A549 (cell line): Measurements from ENCODE around the gene BCL2L2. TPM values are rescaled to one million over a fixed set of nuclear protein-coding genes. Genes with fewer than 3 reads are reported as not detected.
A peak's percentile ranks its signal among the peaks of the same experiment; 100 is the strongest.

Source experiments
- ATAC-seq, 2 experiments: fragments of 200-7000 bp in 1 of 2; fragments of >200 bp in 1 of 2; cut with Nextera tagmentation in 1 of 2; cut with Tn5 transposase in 1 of 2; 3 replicates each; pipeline versions ENCODE4 v1.8.0 to v1.9.1; 2018 to 2020; ENCODE audit warnings: mild to moderate bottlenecking in 1 of 2, moderate library complexity in 1 of 2
- CTCF ChIA-PET: fragments of 300-600 bp; sonication (Branson Sonifier 250); formaldehyde crosslinking; extraction: SDS; loops from one replicate; lab custom pipeline; 2021; ENCODE audit warnings: antibody characterized with exemption, inconsistent platforms; lab: Yijun Ruan, JAX
- POLR2A ChIA-PET: fragments of 350-600 bp; formaldehyde crosslinking; extraction: SDS; loops from one replicate; lab custom pipeline; 2021; ENCODE audit warnings: antibody characterized with exemption, inconsistent platforms; lab: Yijun Ruan, JAX
- DNase-seq, 2 experiments: peaks; one replicate each; pipeline versions ENCODE4 v3.0.0 to v3.0.0-alpha.2; 2011 to 2016; ENCODE audit warnings: low read depth in 1 of 2, low spot score in 1 of 2
- FAIRE-seq: peaks from 2 replicates; lab custom pipeline; 2011; peaks lifted over from hg19 to GRCh38; lab: Jason Lieb, UNC
- H3K27ac ChIP-seq, 2 experiments: fragments of >200 bp; sonication (Bioruptor Twin); formaldehyde crosslinking; 3 replicates each; pipeline ENCODE4 v1.5.1; 2016 to 2017
- H3K4me1 ChIP-seq: fragments of >200 bp; sonication (Bioruptor Twin); formaldehyde crosslinking; 3 replicates; pipeline ENCODE4 v1.6.1; 2016
- H3K4me2 ChIP-seq: fragments of >200 bp; sonication (Bioruptor Twin); formaldehyde crosslinking; 3 replicates; pipeline ENCODE4 v1.6.1; 2016
- H3K4me3 ChIP-seq: fragments of >200 bp; sonication (Bioruptor Twin); formaldehyde crosslinking; 3 replicates; pipeline ENCODE4 v1.5.1; 2016
- H3K9me3 ChIP-seq: fragments of >200 bp; sonication (Bioruptor Twin); formaldehyde crosslinking; 3 replicates; pipeline ENCODE4 v1.6.1; 2016
- CHD4 ChIP-seq: fragments of 200-600 bp; sonication (generic); IDR thresholded peaks from 2 replicates; pipeline ENCODE4 v1.6.1; 2016; ENCODE audit warnings: antibody characterized with exemption, mild to moderate bottlenecking, borderline replicate concordance
- EHF ChIP-seq: fragments of 250-450 bp; sonication (Bioruptor Pico); IDR thresholded peaks from 2 replicates; pipeline ENCODE4 v1.5.0; 2020; ENCODE audit warnings: mild to moderate bottlenecking
- EHMT2 ChIP-seq: fragments of 200-600 bp; sonication (generic); IDR thresholded peaks from 2 replicates; pipeline ENCODE4 v1.6.1; 2016; ENCODE audit warnings: antibody characterized with exemption, low read depth, mild to moderate bottlenecking, moderate library complexity
- FOSB ChIP-seq: fragments of 250-450 bp; sonication (Bioruptor Pico); IDR thresholded peaks from 2 replicates; pipeline ENCODE4 v1.5.0; 2020; ENCODE audit warnings: mild to moderate bottlenecking, moderate library complexity
- FOXS1 ChIP-seq: fragments of 250-450 bp; sonication (Bioruptor Pico); IDR thresholded peaks from 2 replicates; pipeline ENCODE4 v1.5.0; 2020; ENCODE audit warnings: mild to moderate bottlenecking, moderate library complexity
- HEYL ChIP-seq: fragments of 250-450 bp; sonication (Bioruptor Pico); IDR thresholded peaks from 2 replicates; pipeline ENCODE4 v1.8.0; 2021; ENCODE audit warnings: mild to moderate bottlenecking, moderate library complexity
- HOXB13 ChIP-seq: fragments of 250-450 bp; sonication (Bioruptor Pico); IDR thresholded peaks from 2 replicates; pipeline ENCODE4 v1.5.0; 2020; ENCODE audit warnings: low read depth, mild to moderate bottlenecking, moderate library complexity
- HOXB5 ChIP-seq: fragments of 250-450 bp; sonication (Bioruptor Pico); IDR thresholded peaks from 2 replicates; pipeline ENCODE4 v1.5.0; 2020; ENCODE audit warnings: mild to moderate bottlenecking, moderate library complexity
- JUN ChIP-seq, 2 experiments: fragments of >200 bp; sonication (Bioruptor Twin); formaldehyde crosslinking; IDR thresholded peaks; 2 replicates in 1 of 2; 3 replicates in 1 of 2; pipeline ENCODE4 v1.6.1; 2016 to 2017
- JUNB ChIP-seq: fragments of >200 bp; sonication (Bioruptor Twin); formaldehyde crosslinking; IDR thresholded peaks from 2 replicates; pipeline ENCODE4 v1.6.1; 2016
- KDM5A ChIP-seq: fragments of 200-600 bp; sonication (generic); IDR thresholded peaks from 2 replicates; pipeline ENCODE4 v1.6.1; 2016; ENCODE audit warnings: antibody characterized with exemption, mild to moderate bottlenecking
- MAFK ChIP-seq: fragments of 450-650 bp; IDR thresholded peaks from 2 replicates; pipeline ENCODE4 v1.6.1; 2014; ENCODE audit not compliant: partially characterized antibody
- MAZ ChIP-seq: fragments of 150-350 bp; IDR thresholded peaks from 2 replicates; pipeline ENCODE4 v1.6.1; 2014; ENCODE audit warnings: antibody characterized with exemption, low read depth, low read length, borderline replicate concordance
- MYC ChIP-seq: IDR thresholded peaks from 2 replicates; pipeline ENCODE4 v1.6.1; 2012; ENCODE audit warnings: mild to moderate bottlenecking, inconsistent platforms, low read length, improper control_type of control experiment, borderline replicate concordance
- NFE2L2 ChIP-seq: fragments of 150-350 bp; conservative IDR thresholded peaks from 2 replicates; pipeline ENCODE4 v1.6.1; 2014; ENCODE audit warnings: low read length
- PHF8 ChIP-seq: fragments of 200-600 bp; sonication (generic); IDR thresholded peaks from 2 replicates; pipeline ENCODE4 v1.6.1; 2016; ENCODE audit warnings: low read depth, mild to moderate bottlenecking, antibody characterized with exemption, moderate library complexity, borderline replicate concordance
- POLR2A ChIP-seq: IDR thresholded peaks from 2 replicates; pipeline ENCODE4 v1.6.1; 2012; ENCODE audit warnings: mild to moderate bottlenecking, low read length
- RAD21 ChIP-seq, 2 experiments: fragments of >200 bp in 1 of 2; sonication (Bioruptor Twin) in 1 of 2; formaldehyde crosslinking in 1 of 2; IDR thresholded peaks in 1 of 2; conservative IDR thresholded peaks in 1 of 2; 2 replicates in 1 of 2; 3 replicates in 1 of 2; pipeline ENCODE4 v1.6.1; 2012 to 2018; ENCODE audit warnings: inconsistent platforms in 1 of 2
- RCOR1 ChIP-seq: fragments of 150-350 bp; IDR thresholded peaks from 2 replicates; pipeline ENCODE4 v1.6.1; 2014; ENCODE audit warnings: antibody characterized with exemption, low read length, low read depth
- RFX5 ChIP-seq: fragments of 450-650 bp; IDR thresholded peaks from 2 replicates; pipeline ENCODE4 v1.7.1; 2014; ENCODE audit warnings: antibody characterized with exemption, mild to moderate bottlenecking, moderate library complexity
- RNF2 ChIP-seq: fragments of 200-600 bp; sonication (generic); IDR thresholded peaks from 2 replicates; pipeline ENCODE4 v1.6.1; 2016; ENCODE audit warnings: low read depth, mild to moderate bottlenecking, antibody characterized with exemption, moderate library complexity, borderline replicate concordance
- TFCP2L1 ChIP-seq: fragments of 250-450 bp; sonication (Bioruptor Pico); IDR thresholded peaks from 2 replicates; pipeline ENCODE4 v1.5.0; 2021; ENCODE audit warnings: mild to moderate bottlenecking
- TP53 ChIP-seq: fragments of 250-450 bp; sonication (Bioruptor Pico); IDR thresholded peaks from 2 replicates; pipeline ENCODE4 v1.5.0; 2021; ENCODE audit warnings: mild to moderate bottlenecking, moderate library complexity
- ZC3H11A ChIP-seq: fragments of 450-650 bp; IDR thresholded peaks from 2 replicates; pipeline ENCODE4 v1.6.1; 2014; ENCODE audit warnings: antibody characterized with exemption, mild to moderate bottlenecking
- ZNF302 ChIP-seq: fragments of 250-450 bp; sonication (Bioruptor Pico); IDR thresholded peaks from 2 replicates; pipeline ENCODE4 v1.9.0; 2021; ENCODE audit warnings: inconsistent platforms, mild to moderate bottlenecking, moderate library complexity
- ZSCAN20 ChIP-seq: fragments of 250-450 bp; sonication (Bioruptor Pico); IDR thresholded peaks from 2 replicates; pipeline ENCODE4 v1.8.0; 2022; ENCODE audit warnings: mild to moderate bottlenecking, moderate library complexity
- WGBS: methylation state at CpG from one replicate; pipeline ENCODE4 v1.1.6; 2017; ENCODE audit errors: missing lambda C conversion rate; 5-methylcytosine and 5-hydroxymethylcytosine counted together
- polyA minus RNA-seq: library from RNA; depleted of rRNA, polyadenylated mRNA; stranded (reverse); fragments of >200 nt; gene quantifications from 2 replicates; pipeline ENCODE4 v1.2.3, GENCODE V29; 2011; rRNA and poly(A)+ RNA removed
- polyA plus RNA-seq, 4 experiments: library from polyadenylated mRNA; depleted of rRNA in 3 of 4; stranded (reverse); fragments of >200 nt; fragmentation: RNase III in 1 of 4; extraction: RNeasy Plus Mini Kit Qiagen cat#74134 plus additional on column Dnase treatment in 1 of 4; gene quantifications; 2 replicates in 3 of 4; 3 replicates in 1 of 4; pipeline ENCODE4 v1.2.3, GENCODE V29; 2011 to 2017
- TF ChIP-seq, protein P1 (sequence below): fragments of >200 bp; sonication (Bioruptor Twin); formaldehyde crosslinking; IDR thresholded peaks from 3 replicates; pipeline ENCODE4 v1.6.1; 2016
- TF ChIP-seq, protein P2 (sequence below): IDR thresholded peaks from 2 replicates; pipeline ENCODE4 v1.6.1; 2012; ENCODE audit warnings: low read depth, borderline replicate concordance
- TF ChIP-seq, protein P3 (sequence below): IDR thresholded peaks from 2 replicates; pipeline ENCODE4 v1.6.1; 2012
- TF ChIP-seq, protein P4 (sequence below): fragments of 200-600 bp; sonication (generic); IDR thresholded peaks from 2 replicates; pipeline ENCODE4 v1.6.1; 2016; ENCODE audit warnings: antibody characterized with exemption, mild to moderate bottlenecking, moderate library complexity

Gene BCL2L2, protein sequence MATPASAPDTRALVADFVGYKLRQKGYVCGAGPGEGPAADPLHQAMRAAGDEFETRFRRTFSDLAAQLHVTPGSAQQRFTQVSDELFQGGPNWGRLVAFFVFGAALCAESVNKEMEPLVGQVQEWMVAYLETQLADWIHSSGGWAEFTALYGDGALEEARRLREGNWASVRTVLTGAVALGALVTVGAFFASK
- polyA plus RNA-seq (2011; rRNA removed): 17.8 and 20.8 TPM in 2 replicates
- polyA plus RNA-seq (2012; cell fraction: cytosol; rRNA removed): 15.4 and 18.6 TPM in 2 replicates
- polyA plus RNA-seq (2012; cell fraction: nucleus; rRNA removed): 18.1 and 31.0 TPM in 2 replicates
- 24.7 to 25.4 TPM (median 25.2 TPM) in 3 replicates for polyA plus RNA-seq (2017; fragmentation: RNase III; extraction: RNeasy Plus Mini Kit Qiagen cat#74134 plus additional on column Dnase treatment)
- 10.5 and 11.0 TPM in 2 replicates for polyA minus RNA-seq

DNA sequence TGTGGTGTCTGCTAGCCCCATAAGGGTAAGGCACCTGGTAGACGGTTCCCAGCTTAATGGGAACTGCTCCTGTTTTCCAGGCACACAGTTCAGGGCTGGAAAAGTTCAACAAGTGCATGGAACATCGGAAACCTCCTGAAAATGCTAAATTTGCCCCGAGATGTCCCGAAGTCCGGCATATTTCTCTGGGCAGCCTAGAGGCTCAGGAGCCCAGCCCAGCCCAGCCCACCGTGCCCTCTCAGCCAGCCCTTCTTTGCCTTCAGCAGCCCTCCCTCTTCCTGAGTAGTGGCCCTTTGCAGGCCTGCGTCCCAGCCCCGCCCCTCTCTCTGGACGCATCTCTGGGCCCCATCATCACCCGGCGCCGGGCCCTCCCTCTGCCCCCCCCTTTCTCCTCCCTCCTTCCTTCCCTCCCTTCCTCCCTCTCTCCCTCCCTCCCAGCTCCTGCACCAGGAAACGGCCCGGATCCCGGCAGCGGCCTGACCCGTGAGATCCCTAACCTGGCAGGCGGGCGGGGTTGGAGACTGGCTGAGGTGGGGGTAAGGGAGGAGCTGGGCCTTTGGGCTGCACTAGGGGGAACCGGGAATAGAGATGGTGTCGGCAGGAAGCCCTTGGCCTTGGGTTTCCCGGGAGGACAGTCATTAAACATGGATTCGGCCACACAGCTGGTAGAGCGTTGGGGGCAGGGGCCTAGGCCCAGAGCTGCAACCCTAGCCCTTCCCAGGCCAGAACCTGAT is at the start of gene BCL2L2:
Gene BCL2L2, plus strand, starts transcription at position 422 of the 734 bp plus-strand sequence. CDS start 935 bp downstream, outside the sequence.
- peaks cover 29% of the 10 kb centered on the region for H3K4me1 ChIP-seq
- peak; percentile 66 to 92 for DNase-seq
- POLR2A ChIA-PET: interaction anchor here (0.6 to 4.5 kb wide), 9 partner anchors 10 to 349 kb away, joined by 3 to 64 read pairs (median 6); partner anchors contain the start of genes ACIN1, C14orf119, HAUS4 and HOMEZ
- H3K27ac ChIP-seq: peak within 1 kb of the TSS; percentile 95 to 96
- H3K4me2 ChIP-seq: peak within 1 kb of the TSS; percentile 94
- WGBS: 2% methylated on average over 17 of the region's 24 CpGs
- CTCF ChIA-PET: interaction anchor here (0.7 to 3.8 kb wide), 11 partner anchors 11 to 257 kb away, joined by 3 to 21 read pairs (median 4); partner anchors contain the start of genes PABPN1 and SLC22A17
- TF ChIP-seq RNF2: no peak
- TF ChIP-seq RAD21 (conservative IDR thresholded peaks at IDR 0.05 in 1 of 2, IDR thresholded peaks at IDR 0.05 in 1 of 2): no peak
- no peak for TF ChIP-seq TP53 (CRISPR knock-in tag)
- no peak for TF ChIP-seq NFE2L2
- TF ChIP-seq PHF8: peak; percentile 74
- no peak for TF ChIP-seq FOSB
- TF ChIP-seq MAZ: peak; percentile 100
- TF ChIP-seq EHF (CRISPR knock-in tag): no peak
- no peak for TF ChIP-seq TFCP2L1 (CRISPR knock-in tag)
- TF ChIP-seq CHD4: no peak
- TF ChIP-seq, protein P1, sequence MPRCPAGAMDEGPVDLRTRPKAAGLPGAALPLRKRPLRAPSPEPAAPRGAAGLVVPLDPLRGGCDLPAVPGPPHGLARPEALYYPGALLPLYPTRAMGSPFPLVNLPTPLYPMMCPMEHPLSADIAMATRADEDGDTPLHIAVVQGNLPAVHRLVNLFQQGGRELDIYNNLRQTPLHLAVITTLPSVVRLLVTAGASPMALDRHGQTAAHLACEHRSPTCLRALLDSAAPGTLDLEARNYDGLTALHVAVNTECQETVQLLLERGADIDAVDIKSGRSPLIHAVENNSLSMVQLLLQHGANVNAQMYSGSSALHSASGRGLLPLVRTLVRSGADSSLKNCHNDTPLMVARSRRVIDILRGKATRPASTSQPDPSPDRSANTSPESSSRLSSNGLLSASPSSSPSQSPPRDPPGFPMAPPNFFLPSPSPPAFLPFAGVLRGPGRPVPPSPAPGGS: 0 out of 3 replicates have a peak, but pooled peaks have one; percentile 61
- TF ChIP-seq POLR2A: peak; percentile 71
- TF ChIP-seq JUNB: no peak
- TF ChIP-seq, protein P2, sequence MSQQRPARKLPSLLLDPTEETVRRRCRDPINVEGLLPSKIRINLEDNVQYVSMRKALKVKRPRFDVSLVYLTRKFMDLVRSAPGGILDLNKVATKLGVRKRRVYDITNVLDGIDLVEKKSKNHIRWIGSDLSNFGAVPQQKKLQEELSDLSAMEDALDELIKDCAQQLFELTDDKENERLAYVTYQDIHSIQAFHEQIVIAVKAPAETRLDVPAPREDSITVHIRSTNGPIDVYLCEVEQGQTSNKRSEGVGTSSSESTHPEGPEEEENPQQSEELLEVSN: no peak
- no peak for TF ChIP-seq ZC3H11A
- TF ChIP-seq ZSCAN20 (CRISPR knock-in tag): no peak
- TF ChIP-seq HOXB5: no peak
- TF ChIP-seq, protein P3, sequence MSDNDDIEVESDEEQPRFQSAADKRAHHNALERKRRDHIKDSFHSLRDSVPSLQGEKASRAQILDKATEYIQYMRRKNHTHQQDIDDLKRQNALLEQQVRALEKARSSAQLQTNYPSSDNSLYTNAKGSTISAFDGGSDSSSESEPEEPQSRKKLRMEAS: peak; percentile 61
- no peak for TF ChIP-seq HOXB13 (CRISPR knock-in tag)
- TF ChIP-seq, protein P4, sequence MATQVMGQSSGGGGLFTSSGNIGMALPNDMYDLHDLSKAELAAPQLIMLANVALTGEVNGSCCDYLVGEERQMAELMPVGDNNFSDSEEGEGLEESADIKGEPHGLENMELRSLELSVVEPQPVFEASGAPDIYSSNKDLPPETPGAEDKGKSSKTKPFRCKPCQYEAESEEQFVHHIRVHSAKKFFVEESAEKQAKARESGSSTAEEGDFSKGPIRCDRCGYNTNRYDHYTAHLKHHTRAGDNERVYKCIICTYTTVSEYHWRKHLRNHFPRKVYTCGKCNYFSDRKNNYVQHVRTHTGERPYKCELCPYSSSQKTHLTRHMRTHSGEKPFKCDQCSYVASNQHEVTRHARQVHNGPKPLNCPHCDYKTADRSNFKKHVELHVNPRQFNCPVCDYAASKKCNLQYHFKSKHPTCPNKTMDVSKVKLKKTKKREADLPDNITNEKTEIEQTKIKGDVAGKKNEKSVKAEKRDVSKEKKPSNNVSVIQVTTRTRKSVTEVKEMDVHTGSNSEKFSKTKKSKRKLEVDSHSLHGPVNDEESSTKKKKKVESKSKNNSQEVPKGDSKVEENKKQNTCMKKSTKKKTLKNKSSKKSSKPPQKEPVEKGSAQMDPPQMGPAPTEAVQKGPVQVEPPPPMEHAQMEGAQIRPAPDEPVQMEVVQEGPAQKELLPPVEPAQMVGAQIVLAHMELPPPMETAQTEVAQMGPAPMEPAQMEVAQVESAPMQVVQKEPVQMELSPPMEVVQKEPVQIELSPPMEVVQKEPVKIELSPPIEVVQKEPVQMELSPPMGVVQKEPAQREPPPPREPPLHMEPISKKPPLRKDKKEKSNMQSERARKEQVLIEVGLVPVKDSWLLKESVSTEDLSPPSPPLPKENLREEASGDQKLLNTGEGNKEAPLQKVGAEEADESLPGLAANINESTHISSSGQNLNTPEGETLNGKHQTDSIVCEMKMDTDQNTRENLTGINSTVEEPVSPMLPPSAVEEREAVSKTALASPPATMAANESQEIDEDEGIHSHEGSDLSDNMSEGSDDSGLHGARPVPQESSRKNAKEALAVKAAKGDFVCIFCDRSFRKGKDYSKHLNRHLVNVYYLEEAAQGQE: no peak
- TF ChIP-seq FOXS1 (CRISPR knock-in tag): no peak
- TF ChIP-seq JUN (IDR thresholded peaks at IDR 0.05): peak; percentile 66 to 74; a peak in 3 of 5 replicates
- TF ChIP-seq HEYL (CRISPR knock-in tag): no peak
- TF ChIP-seq MYC: peak; percentile 50; the same call in 1 of the 2 replicates
- peak; percentile 63 for TF ChIP-seq KDM5A
- TF ChIP-seq EHMT2: no peak
- no peak for TF ChIP-seq RFX5
- TF ChIP-seq MAFK: no peak
- no peak for TF ChIP-seq RCOR1
- no peak for TF ChIP-seq ZNF302 (CRISPR knock-in tag)
- TF ChIP-seq, all 56 proteins: peak for 8
- peak within 1 kb of the TSS; percentile 74 for H3K4me3 ChIP-seq
- H3K9me3 ChIP-seq: no peaks in the 10 kb centered on the region
- FAIRE-seq: no peak
- ATAC-seq: peak; percentile 66 to 78
